Measurements from ENCODE around the gene USP6. TPM values are rescaled to one million over a fixed set of nuclear protein-coding genes. Genes with fewer than 3 reads are reported as not detected.
"Not testable (repeated sequence)": the region's sequence is repeated elsewhere in the genome, so short reads cannot be mapped to it uniquely, and the experiment has no call there.

Gene USP6
- polyA plus RNA-seq, 2 of the 4 experiments (the other 2 are of a cell fraction) = 0.01 to 0.04 TPM

DNA sequence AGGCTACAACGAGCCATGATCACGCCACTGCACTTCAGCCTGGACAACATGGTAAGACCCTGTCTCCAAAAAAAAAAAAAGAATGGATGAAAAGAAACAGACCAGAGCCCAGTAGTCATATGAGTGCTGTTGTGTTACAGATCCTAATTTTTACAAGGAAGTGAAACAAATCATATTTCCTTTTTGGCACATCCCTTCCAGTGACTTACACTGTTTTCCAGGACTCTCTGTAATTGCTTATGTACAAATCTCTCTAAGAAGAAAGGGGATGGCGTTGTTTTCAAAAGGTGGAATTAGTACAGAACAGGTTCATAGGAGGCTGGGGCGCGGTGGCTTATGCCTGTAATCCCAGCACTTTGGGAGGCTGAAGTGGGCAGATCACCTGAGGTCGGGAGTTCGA, 95.6 kb downstream of the USP6 start:
- FAIRE-seq (no peak), DNase-seq (ENCODE audit: low read depth in 1 of 2, low spot score in 1 of 2) (no peak), ATAC-seq (no peak)
- CTCF ChIA-PET = interaction anchor here (1.0 to 1.7 kb wide), 4 partner anchors 17 to 39 kb away, joined by 3 to 5 read pairs (median 4); partner anchors contain the start of gene ZNF594
- Histone ChIP-seq H3K27ac (no peak overlapping the region), H3K4me3 (no peak overlapping the region), H3K9me3 (no peaks in the 10 kb centered on the region), H3K4me2 (no peak overlapping the region), H3K4me1 (no peaks in the 10 kb centered on the region)
- POLR2A ChIA-PET = no interaction called here
- WGBS (ENCODE audit: missing lambda C conversion rate) = 83% methylated on average over 7 of the region's 7 CpGs
- TF ChIP-seq ZSCAN20 (CRISPR knock-in tag; IDR thresholded peaks at IDR 0.05) (no peak), MAFK (IDR thresholded peaks at IDR 0.05; ENCODE audit: partially characterized antibody) (no peak), ZFP36 (IDR thresholded peaks at IDR 0.05; ENCODE audit: borderline replicate concordance, partially characterized antibody) (no peak), ELK1 (IDR thresholded peaks at IDR 0.05; ENCODE audit: low read depth, low read length) (no peak), CEBPB (IDR thresholded peaks at IDR 0.05) (no peak), ATOH8 (CRISPR knock-in tag; IDR thresholded peaks at IDR 0.05; ENCODE audit: low read depth) (no peak), SMC3 (IDR thresholded peaks at IDR 0.05) (no peak), KDM1A (IDR thresholded peaks at IDR 0.05; ENCODE audit: low read depth) (no peak), EHMT2 (IDR thresholded peaks at IDR 0.05; ENCODE audit: low read depth) (no peak), RFX5 (IDR thresholded peaks at IDR 0.05) (no peak), MYC (IDR thresholded peaks at IDR 0.05; ENCODE audit: borderline replicate concordance, low read length) (no peak), EHF (CRISPR knock-in tag; IDR thresholded peaks at IDR 0.05) (no peak)

DNA sequence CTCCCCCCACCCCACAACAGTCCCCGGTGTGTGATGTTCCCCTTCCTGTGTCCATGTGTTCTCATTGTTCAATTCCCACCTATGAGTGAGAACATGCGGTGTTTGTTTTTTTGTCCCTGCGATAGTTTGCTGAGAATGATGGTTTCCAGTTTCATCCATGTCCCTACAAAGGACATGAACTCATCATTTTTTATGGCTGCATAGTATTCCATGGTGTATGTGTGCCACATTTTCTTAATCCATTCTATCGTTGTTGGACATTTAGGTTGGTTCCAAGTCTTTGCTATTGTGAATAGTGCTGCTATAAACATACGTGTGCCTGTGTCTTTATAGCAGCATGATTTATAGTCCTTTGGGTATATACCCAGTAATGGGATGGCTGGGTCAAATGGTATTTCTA, 101.7 kb downstream of the USP6 start:
- POLR2A ChIA-PET; DNase-seq (ENCODE audit: low read depth in 1 of 2, low spot score in 1 of 2); H3K4me1 ChIP-seq; ATAC-seq; H3K4me3 ChIP-seq; H3K27ac ChIP-seq; FAIRE-seq; H3K9me3 ChIP-seq; H3K4me2 ChIP-seq: not testable (repeated sequence)
- CTCF ChIA-PET = interaction anchor here (1.0 kb wide), 1 partner anchor 25 kb away, joined by 3 read pairs; no protein-coding TSS in a partner anchor
- WGBS (ENCODE audit: missing lambda C conversion rate) = 96% methylated on average over 4 of the region's 5 CpGs

DNA sequence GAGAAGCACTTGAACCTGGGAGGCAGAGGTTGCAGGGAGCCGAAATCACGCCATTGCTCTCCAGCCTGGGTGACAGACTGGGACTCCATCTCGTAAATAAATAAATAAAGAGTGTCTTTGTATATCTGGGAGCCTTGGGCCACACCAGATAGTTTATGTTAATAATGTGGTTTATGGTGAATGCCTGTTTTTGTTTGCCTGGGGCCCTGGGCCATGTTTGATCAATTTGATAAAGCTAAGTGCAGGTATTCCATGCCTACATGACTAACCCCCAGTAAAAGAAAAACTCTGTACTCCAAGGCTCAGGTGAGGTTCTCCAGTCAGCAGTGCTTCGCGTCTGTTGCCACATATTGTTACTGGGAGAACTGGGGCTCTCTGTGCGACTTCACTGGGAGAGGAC, 103.7 kb downstream of the USP6 start:
- ATAC-seq (no peak), FAIRE-seq (no peak), DNase-seq (ENCODE audit: low read depth in 1 of 2, low spot score in 1 of 2) (no peak)
- Histone ChIP-seq H3K4me3 (no peak overlapping the region), H3K4me2 (no peak overlapping the region), H3K4me1 (0 out of 3 replicates have a peak, but pooled peaks cover 3% of the 10 kb centered on the region), H3K9me3 (no peaks in the 10 kb centered on the region), H3K27ac (no peak overlapping the region)
- 84% methylated on average over 6 of the region's 6 CpGs for WGBS (ENCODE audit: missing lambda C conversion rate)
- ChIA-PET POLR2A (no interaction called here), CTCF (interaction anchor here (0.8 to 1.0 kb wide), 2 partner anchors 30 to 109 kb away, joined by 3 to 4 read pairs; no protein-coding TSS in a partner anchor)
- TF ChIP-seq POLR2A (IDR thresholded peaks at IDR 0.05; ENCODE audit: low read length) = no peak
- TF ChIP-seq FOSL2 (IDR thresholded peaks at IDR 0.05) = no peak
- TF ChIP-seq FOSL2 (CRISPR knock-in tag; IDR thresholded peaks at IDR 0.05) = no peak
- no peak for TF ChIP-seq CHD4 (IDR thresholded peaks at IDR 0.05; ENCODE audit: borderline replicate concordance)
- TF ChIP-seq MAZ (IDR thresholded peaks at IDR 0.05; ENCODE audit: borderline replicate concordance, low read depth, low read length) = no peak
- no peak for TF ChIP-seq EHF (CRISPR knock-in tag; IDR thresholded peaks at IDR 0.05)
- no peak for TF ChIP-seq FOSB (CRISPR knock-in tag; IDR thresholded peaks at IDR 0.05)
- TF ChIP-seq POLR2AphosphoS2 (conservative IDR thresholded peaks at IDR 0.05; ENCODE audit: low read length) = no peak
- TF ChIP-seq PHF8 (IDR thresholded peaks at IDR 0.05; ENCODE audit: borderline replicate concordance, low read depth) = no peak
- TF ChIP-seq HOXB13 (CRISPR knock-in tag; IDR thresholded peaks at IDR 0.05; ENCODE audit: low read depth) = no peak
- no peak for TF ChIP-seq RCOR1 (IDR thresholded peaks at IDR 0.05; ENCODE audit: low read depth, low read length)
- TF ChIP-seq RFX5 (IDR thresholded peaks at IDR 0.05) = no peak
- no peak for TF ChIP-seq NFE2L2 (conservative IDR thresholded peaks at IDR 0.05; ENCODE audit: low read length)
- TF ChIP-seq, protein P1, sequence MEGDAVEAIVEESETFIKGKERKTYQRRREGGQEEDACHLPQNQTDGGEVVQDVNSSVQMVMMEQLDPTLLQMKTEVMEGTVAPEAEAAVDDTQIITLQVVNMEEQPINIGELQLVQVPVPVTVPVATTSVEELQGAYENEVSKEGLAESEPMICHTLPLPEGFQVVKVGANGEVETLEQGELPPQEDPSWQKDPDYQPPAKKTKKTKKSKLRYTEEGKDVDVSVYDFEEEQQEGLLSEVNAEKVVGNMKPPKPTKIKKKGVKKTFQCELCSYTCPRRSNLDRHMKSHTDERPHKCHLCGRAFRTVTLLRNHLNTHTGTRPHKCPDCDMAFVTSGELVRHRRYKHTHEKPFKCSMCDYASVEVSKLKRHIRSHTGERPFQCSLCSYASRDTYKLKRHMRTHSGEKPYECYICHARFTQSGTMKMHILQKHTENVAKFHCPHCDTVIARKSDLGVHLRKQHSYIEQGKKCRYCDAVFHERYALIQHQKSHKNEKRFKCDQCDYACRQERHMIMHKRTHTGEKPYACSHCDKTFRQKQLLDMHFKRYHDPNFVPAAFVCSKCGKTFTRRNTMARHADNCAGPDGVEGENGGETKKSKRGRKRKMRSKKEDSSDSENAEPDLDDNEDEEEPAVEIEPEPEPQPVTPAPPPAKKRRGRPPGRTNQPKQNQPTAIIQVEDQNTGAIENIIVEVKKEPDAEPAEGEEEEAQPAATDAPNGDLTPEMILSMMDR (IDR thresholded peaks at IDR 0.05) = no peak
